NCI-H1105 (cell line): ENCODE results near the gene TMEM47.

Source experiments
- DNase-seq: peaks from one replicate; lab custom pipeline; 2025; lab: John Stamatoyannopoulos, UW

TMEM47 gene

DNA sequence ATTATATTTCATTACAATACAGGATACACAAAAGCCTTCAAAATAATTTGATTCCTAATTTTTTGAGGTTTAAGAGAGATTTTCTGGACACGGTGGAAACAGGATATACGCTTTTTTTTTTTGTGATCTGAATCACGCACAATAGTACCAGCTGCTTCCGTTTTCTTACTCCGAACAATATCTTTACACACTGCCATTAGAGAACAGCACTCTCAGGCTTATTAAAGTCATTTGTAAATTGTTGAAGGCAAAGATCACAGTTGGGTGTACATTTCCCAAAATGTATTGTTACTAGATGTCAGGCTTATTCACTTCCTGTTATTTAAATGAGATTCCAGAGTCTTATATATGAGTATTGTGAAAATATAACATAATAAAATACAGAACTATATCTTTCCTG, 71.5 kb downstream of the TMEM47 start:
- DNase-seq = no peak

DNA sequence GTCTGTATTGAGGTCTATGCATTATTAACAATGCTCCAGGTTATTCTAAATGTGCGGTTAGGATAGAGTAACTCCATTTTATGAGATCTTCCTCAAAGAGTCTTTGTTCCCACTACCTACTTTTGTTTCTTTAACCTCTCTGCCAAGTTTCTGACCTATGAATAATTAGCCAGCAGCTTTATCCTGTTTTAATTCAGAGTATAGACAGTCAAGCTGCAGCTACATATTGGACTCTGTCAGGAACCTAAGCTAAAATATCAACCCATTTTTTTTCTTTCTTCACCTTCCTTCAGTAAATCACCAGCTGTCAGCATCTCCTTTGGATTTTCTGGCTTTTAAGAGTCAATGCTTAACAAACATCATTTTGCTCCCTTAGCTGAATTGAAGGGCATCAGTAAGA, 72.3 kb downstream of the TMEM47 start:
- no peak for DNase-seq

DNA sequence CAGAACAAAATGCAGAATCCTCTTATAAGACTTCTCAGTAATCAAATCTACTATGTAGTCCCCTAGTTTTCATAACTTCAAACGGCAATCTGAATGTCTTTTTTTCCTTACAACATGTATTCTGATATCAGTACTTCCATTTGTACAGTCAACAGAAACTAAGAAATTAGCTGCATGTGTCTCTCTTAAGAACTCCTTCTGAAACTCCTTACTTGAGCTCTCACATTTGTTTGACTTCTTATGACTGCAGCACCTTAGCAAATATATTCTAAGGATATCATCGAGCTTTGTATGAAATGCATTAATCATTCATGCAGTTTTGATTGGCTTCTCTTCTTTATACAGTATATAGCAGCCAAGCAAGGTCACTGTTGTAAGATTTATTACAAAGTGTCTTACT, 77.0 kb downstream of the TMEM47 start:
- no peak for DNase-seq

DNA sequence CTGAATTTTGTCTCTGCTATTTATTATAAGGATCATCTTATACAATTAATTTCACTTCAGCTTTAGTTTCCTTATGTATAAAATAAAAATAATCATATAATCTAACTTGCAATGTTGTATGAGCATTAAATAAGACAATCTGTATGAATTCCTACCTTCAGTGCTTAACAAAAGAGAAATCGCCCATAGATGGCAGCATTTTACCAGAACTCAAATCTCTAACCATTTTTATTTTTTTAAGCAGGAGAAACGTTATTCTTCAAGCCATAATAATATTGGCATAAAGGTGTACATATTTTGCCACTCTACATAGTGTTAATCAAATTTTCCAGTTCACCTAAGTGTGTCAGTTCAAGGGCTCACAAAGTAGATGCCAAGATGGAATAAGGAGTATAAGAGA, 78.8 kb downstream of the TMEM47 start:
- DNase-seq = no peak
